ENCODE measurements around the gene E2F2. TPM values are rescaled to one million over a fixed set of nuclear protein-coding genes. Genes with fewer than 3 reads are reported as not detected.
"Not testable (repeated sequence)": the region's sequence is repeated elsewhere in the genome, so short reads cannot be mapped to it uniquely, and the experiment has no call there.

Gene E2F2
- polyA plus RNA-seq, 1 experiment: 0.11 TPM

GRCh38 chr1:23544444-23545389 lies 13.7 kb upstream of the E2F2 start:
- Histone ChIP-seq H3K36me3 (ENCODE audit: control insufficient read depth, insufficient read depth, low read length) (no peaks in the 10 kb centered on the region), H3K27me3 (ENCODE audit: control insufficient read depth, insufficient read depth, low read length) (no peaks in the 10 kb centered on the region), H3K4me3 (ENCODE audit: low read depth, low read length) (no peak overlapping the region)
- ChIA-PET POLR2A (no interaction called here), CTCF (interaction anchor here (0.7 to 23.8 kb wide), 23 partner anchors 10 to 201 kb away, joined by 3 to 644 read pairs (median 5); partner anchors contain the start of gene ID3)
- DNase-seq (ENCODE audit: low read depth): no peak
- peak; percentile 81 for TF ChIP-seq CTCF (IDR thresholded peaks at IDR 0.05; ENCODE audit: insufficient read depth, low read depth, low read length)

- POLR2A ChIA-PET: no interaction called here
Observed at GRCh38 chr1:23543707-23544443, 12.8 kb upstream of the E2F2 start.

GRCh38 chr1:23542940-23543339 lies 11.9 kb upstream of the E2F2 start:
- POLR2A ChIA-PET; H3K4me3 ChIP-seq (ENCODE audit: low read depth, low read length); H3K36me3 ChIP-seq (ENCODE audit: control insufficient read depth, insufficient read depth, low read length); DNase-seq (ENCODE audit: low read depth); H3K27me3 ChIP-seq (ENCODE audit: control insufficient read depth, insufficient read depth, low read length): not testable (repeated sequence)
- CTCF ChIA-PET: interaction anchor here (0.7 to 23.8 kb wide), 6 partner anchors 45 to 115 kb away, joined by 3 to 644 read pairs (median 22); no protein-coding TSS in a partner anchor

More at GRCh38 chr1:23543707-23544443, 12.8 kb upstream of the E2F2 start:
- Histone ChIP-seq H3K36me3 (ENCODE audit: control insufficient read depth, insufficient read depth, low read length) (no peaks in the 10 kb centered on the region), H3K4me3 (ENCODE audit: low read depth, low read length) (no peak overlapping the region), H3K27me3 (ENCODE audit: control insufficient read depth, insufficient read depth, low read length) (no peaks in the 10 kb centered on the region)
- no peak for DNase-seq (ENCODE audit: low read depth)
- CTCF ChIA-PET: interaction anchor here (0.8 to 23.8 kb wide), 12 partner anchors 11 to 122 kb away, joined by 3 to 644 read pairs (median 8); partner anchors contain the start of gene ID3
- TF ChIP-seq CTCF (IDR thresholded peaks at IDR 0.05; ENCODE audit: insufficient read depth, low read depth, low read length): no peak

- POLR2A ChIA-PET: interaction anchor here (0.6 kb wide), 1 partner anchor 9 kb away, joined by 3 read pairs; no protein-coding TSS in a partner anchor
- no peaks in the 10 kb centered on the region for H3K27me3 ChIP-seq (ENCODE audit: control insufficient read depth, insufficient read depth, low read length)
- DNase-seq (ENCODE audit: low read depth): peak; percentile 69
- peak; percentile 93 for TF ChIP-seq CTCF (IDR thresholded peaks at IDR 0.05; ENCODE audit: insufficient read depth, low read depth, low read length)
- H3K36me3 ChIP-seq (ENCODE audit: control insufficient read depth, insufficient read depth, low read length): no peaks in the 10 kb centered on the region
- no peak overlapping the region for H3K4me3 ChIP-seq (ENCODE audit: low read depth, low read length)
- CTCF ChIA-PET: interaction anchor here (0.6 to 23.8 kb wide), 29 partner anchors 7 to 567 kb away, joined by 3 to 644 read pairs (median 5); partner anchors contain the start of genes E2F2, ID3, LACTBL1 and TCEA3
Observed at GRCh38 chr1:23539698-23540266, 8.7 kb upstream of the E2F2 start.

- ChIA-PET POLR2A (no interaction called here), CTCF (interaction anchor here (3.9 kb wide), 1 partner anchor 40 kb away, joined by 24 read pairs; no protein-coding TSS in a partner anchor)
- no peaks in the 10 kb centered on the region for H3K36me3 ChIP-seq (ENCODE audit: control insufficient read depth, insufficient read depth, low read length)
- H3K4me3 ChIP-seq (ENCODE audit: low read depth, low read length): no peak overlapping the region
- TF ChIP-seq CTCF (IDR thresholded peaks at IDR 0.05; ENCODE audit: insufficient read depth, low read depth, low read length): no peak
- no peaks in the 10 kb centered on the region for H3K27me3 ChIP-seq (ENCODE audit: control insufficient read depth, insufficient read depth, low read length)
- no peak for DNase-seq (ENCODE audit: low read depth)
Observed at GRCh38 chr1:23537296-23537973, 6.4 kb upstream of the E2F2 start.
